ENCODE results near the gene UBE2Q1.

Gene UBE2Q1

DNA sequence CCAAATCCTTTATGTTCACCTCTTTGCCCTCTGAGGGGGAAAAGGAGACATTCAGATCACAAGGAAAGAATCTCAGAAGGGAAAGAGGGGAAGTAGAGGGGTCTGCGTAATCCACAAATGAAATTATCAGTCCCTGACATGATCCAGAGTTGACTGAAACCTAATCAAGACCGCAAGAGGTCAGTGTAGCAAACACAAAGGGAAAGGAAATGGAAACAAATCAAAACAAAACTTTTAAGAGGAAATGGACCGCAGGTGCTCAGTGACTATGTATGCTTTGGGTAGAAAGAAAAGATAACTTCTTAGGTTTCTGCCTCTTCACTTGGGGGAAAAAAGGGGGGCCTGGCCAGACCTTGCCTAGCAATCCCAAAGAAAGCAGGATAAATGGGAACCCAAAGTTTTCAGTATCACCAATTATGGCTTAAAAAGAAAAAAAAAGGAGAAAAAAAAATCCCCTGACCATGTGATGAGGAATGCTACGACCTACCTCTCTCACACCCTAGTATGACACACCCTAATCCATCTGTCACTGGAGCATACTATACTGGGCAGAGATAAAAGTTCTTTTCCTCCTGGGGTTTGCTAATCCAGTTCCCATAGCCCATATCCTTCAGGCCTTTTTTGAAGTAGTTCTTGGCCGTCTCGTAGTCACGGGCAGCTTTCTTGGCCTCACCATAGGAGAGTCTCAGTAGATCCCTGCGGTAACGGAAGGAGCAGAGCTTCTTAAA, 26.0 kb upstream of the UBE2Q1 start:
- peaks cover 100% of the 10 kb centered on the region for H3K36me3 Mint-ChIP-seq
- H3K4me1 Mint-ChIP-seq = peaks cover 9% of the 10 kb centered on the region
- H3K9me3 Mint-ChIP-seq = no peaks in the 10 kb centered on the region
- peak overlapping the region; percentile 52 for H3K27ac Mint-ChIP-seq
- no peak for ATAC-seq
- no peak for DNase-seq (ENCODE audit: low spot score in 2 of 2)
- H3K4me3 Mint-ChIP-seq = no peak overlapping the region

DNA sequence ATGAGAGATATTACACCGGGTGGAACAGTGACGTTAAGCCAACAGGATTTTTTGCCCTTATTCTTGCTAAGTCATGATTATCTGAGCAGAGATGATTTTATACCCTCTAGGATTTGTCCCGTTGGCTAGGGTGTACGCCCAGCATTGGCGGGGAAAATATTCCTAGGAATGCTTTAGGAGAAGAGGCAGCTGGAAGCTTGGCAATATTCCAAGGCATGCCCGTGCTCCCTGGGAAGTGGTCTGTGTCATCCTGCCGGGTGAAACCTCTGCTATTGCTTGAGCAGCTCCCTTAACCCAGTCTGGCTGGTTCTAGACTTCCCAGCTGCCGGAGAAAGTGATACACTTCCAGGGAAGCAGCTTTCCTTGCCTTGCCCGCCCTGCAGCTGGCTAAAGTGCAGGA, 25.3 kb upstream of the UBE2Q1 start:
- Mint-ChIP-seq H3K4me1 (peaks cover 10% of the 10 kb centered on the region), H3K9me3 (no peaks in the 10 kb centered on the region), H3K36me3 (peaks cover 100% of the 10 kb centered on the region), H3K4me3 (no peak overlapping the region), H3K27ac (peak overlapping the region; percentile 52)
- ATAC-seq (no peak), DNase-seq (ENCODE audit: low spot score in 2 of 2) (no peak)

DNA sequence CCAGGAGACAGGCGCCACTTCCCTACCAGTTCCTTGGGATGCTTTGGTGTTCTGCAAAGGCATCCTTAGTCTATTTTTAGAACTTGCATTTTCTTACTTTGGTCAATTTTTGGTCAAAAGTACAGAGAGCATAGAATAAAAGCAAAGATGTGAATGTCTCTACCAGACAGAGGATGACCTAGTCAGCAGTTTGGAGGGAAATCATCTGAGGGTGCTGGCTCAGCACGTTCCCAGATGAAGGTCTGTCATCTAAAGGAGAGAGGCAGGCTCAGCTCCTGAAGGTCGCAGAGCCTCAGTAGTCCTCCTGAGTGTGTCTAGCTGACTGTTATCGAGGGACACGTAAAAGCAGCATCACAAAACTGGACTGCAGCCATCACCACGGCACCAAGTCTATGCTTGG, 24.4 kb upstream of the UBE2Q1 start:
- peaks cover 17% of the 10 kb centered on the region for H3K4me1 Mint-ChIP-seq
- ATAC-seq (no peak), DNase-seq (ENCODE audit: low spot score in 2 of 2) (no peak)
- H3K36me3 Mint-ChIP-seq = peaks cover 98% of the 10 kb centered on the region
- H3K4me3 Mint-ChIP-seq = no peak overlapping the region
- no peaks in the 10 kb centered on the region for H3K9me3 Mint-ChIP-seq
- peak overlapping the region; percentile 52 for H3K27ac Mint-ChIP-seq

DNA sequence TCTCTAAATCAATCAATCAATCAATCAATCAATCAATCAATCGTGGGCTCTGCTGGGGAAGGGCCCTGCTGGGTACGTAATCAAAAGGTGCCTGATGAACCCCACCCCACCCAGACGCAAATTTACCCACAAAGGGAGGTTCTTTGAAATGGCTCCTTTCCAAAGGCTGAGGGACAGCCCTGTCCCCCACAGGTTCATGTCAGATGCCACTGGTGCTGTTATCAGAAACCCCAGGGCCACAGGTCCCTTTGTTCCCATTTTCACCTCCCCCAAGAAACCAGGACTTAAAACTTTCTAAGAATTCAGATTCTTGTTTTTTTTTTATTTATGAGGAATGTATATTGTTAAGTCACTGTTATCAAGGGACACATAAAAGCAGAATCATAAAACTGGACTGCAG, 23.3 kb upstream of the UBE2Q1 start:
- no peaks in the 10 kb centered on the region for H3K9me3 Mint-ChIP-seq
- no peak for DNase-seq (ENCODE audit: low spot score in 2 of 2)
- H3K36me3 Mint-ChIP-seq = peaks cover 96% of the 10 kb centered on the region
- ATAC-seq = no peak
- H3K27ac Mint-ChIP-seq = no peak overlapping the region
- no peak overlapping the region for H3K4me3 Mint-ChIP-seq
- peaks cover 17% of the 10 kb centered on the region for H3K4me1 Mint-ChIP-seq

DNA sequence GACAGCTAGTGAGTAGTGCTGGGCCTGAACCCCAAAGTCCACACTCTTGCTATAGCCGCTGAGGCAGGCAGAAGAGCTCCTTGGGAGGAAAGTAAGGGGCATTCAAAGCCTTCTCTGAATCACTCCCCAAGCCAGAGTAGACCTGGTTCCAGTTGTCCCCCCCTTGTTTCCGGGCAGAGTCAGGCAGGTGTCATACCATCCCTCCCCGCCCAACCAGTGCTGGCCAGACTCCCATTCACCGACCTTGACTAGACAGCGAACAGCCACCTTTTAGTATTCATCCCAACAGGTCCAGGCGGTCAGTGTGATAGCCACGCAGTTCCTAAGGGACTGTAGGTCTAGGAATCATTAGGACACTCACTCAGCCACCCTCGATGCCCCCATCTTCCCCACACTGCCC, 20.9 kb upstream of the UBE2Q1 start:
- Mint-ChIP-seq H3K9me3 (no peaks in the 10 kb centered on the region), H3K4me3 (no peak overlapping the region), H3K4me1 (peaks cover 15% of the 10 kb centered on the region), H3K27ac (peak overlapping the region; percentile 60), H3K36me3 (peaks cover 89% of the 10 kb centered on the region)
- ATAC-seq = no peak
- DNase-seq (ENCODE audit: low spot score in 2 of 2) = no peak

DNA sequence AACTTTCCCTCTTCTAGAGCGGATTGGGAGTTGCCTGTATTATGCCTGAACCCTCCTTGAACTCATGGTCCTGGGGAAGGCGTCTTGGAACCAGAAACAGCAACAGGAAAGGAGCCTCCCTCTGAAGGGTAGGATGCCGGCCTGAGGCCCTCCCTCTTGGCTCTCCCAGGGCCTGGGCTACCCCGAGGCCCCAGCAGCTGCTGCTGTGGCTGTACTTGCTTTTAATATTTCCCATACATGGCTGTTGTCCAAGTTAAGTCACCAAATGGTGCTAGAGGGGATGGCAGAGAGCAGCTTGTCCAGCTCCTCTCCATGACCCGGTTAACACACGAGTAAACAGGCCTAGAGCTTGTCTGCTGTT, 19.6 kb upstream of the UBE2Q1 start:
- ATAC-seq (no peak), DNase-seq (ENCODE audit: low spot score in 2 of 2) (no peak)
- Mint-ChIP-seq H3K27ac (peak overlapping the region; percentile 80), H3K4me1 (peaks cover 21% of the 10 kb centered on the region), H3K36me3 (peaks cover 75% of the 10 kb centered on the region), H3K9me3 (no peaks in the 10 kb centered on the region), H3K4me3 (no peak overlapping the region)

DNA sequence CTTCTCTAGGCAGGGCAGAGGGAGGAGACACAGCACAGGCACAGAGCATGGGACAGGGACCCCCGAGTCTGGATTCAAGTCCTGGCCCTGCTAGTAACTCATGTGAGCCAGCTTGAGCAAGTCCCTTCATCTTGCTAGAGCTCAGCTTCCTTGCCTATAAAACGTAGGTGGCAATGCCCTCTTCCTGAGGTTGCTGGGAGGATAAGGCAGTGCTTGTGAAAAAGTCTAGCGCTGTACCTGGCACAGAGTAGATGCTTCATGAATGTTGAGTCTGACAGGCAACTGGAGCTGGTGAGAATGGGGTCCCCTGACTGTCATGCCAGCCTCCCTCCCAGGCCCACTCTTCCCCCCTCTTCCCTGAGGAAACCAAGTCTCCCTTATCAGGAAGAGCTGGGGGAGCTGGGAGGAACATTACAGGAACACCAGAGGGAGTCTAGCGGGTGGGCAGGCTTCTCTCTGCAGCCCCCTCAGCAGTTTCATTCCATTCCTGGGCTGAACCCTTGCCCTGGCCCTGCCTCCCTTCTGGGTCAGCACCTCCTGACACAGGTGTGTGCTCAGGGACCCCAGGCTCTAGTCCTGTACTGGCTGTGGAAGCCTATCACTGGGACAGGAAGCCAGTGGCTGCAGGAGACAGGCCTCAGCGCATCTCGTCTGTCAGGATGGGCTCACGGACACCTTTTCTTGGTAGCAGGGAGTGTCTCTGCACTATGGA, 19.0 kb upstream of the UBE2Q1 start:
- H3K27ac Mint-ChIP-seq = peak overlapping the region; percentile 80
- H3K4me1 Mint-ChIP-seq = peaks cover 24% of the 10 kb centered on the region
- ATAC-seq = no peak

DNA sequence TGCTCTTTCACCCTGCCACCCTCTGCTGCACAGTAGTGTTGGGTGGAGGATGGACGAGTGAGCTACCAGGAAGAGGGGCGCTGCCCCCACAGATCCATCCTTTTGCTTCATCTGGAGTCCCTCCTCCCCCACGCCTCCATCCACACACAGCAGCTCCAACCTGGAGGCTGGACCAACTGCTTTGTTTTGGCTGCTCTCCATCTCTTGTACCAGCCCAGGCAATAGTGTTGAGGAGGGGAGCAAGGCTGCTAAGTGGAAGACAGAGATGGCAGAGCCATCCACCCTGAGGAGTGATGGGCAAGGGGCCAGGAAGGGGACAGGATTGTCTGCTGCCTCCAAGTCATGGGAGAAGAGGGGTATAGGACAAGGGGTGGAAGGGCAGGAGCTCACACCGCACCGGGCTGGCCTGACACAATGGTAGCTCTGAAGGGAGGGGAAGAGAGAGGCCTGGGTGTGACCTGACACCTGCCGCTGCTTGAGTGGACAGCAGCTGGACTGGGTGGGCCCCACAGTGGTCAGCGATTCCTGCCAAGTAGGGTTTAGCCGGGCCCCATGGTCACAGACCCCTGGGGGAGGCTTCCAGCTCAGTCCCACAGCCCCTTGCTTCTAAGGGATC, 17.6 kb upstream of the UBE2Q1 start:
- no peaks in the 10 kb centered on the region for H3K9me3 Mint-ChIP-seq
- no peak for DNase-seq (ENCODE audit: low spot score in 2 of 2)
- ATAC-seq = peak; percentile 19
- peak overlapping the region; percentile 76 for H3K27ac Mint-ChIP-seq
- peaks cover 24% of the 10 kb centered on the region for H3K4me1 Mint-ChIP-seq
- no peak overlapping the region for H3K4me3 Mint-ChIP-seq
- H3K36me3 Mint-ChIP-seq = peaks cover 60% of the 10 kb centered on the region

More for the DNA sequence above, 19.0 kb upstream of the UBE2Q1 start:
- Mint-ChIP-seq H3K4me3 (no peak overlapping the region), H3K9me3 (no peaks in the 10 kb centered on the region), H3K36me3 (peaks cover 70% of the 10 kb centered on the region)
- no peak for DNase-seq (ENCODE audit: low spot score in 2 of 2)

DNA sequence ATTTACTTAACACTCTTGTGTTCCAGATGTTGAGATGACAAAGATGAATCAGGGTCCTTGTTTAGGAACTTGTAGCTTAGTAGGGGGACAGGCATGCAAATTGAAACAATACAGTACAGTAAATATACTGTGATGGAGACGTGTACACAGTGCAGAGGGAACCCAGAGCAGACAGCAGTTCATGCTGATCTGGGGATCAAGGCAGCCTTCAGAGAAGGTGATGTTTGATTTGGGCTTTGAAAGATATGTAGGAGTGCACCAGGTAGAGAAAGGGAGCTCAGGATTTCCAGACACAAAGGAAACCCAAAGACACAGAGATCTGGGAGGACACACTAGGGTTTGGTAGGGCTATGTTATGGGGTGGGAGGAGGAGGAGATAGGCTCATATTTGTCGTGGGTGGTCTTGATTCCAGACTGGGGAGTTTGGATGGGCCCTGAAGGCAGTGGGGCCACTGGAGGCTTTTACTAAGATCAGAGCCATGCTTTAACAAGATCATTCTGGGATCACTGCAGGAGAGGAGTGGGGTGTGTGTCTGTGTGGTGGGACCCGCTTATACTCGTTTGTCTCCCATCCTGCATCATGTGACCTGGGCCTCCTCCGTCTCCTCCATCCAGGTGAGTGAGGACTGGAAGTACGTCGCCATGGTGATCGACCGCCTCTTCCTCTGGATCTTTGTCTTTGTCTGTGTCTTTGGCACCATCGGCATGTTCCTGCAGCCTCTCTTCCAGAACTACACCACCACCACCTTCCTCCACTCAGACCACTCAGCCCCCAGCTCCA, 16.9 kb upstream of the UBE2Q1 start:
- Mint-ChIP-seq H3K9me3 (no peaks in the 10 kb centered on the region), H3K36me3 (peaks cover 53% of the 10 kb centered on the region), H3K4me3 (no peak overlapping the region), H3K4me1 (peaks cover 24% of the 10 kb centered on the region), H3K27ac (peak overlapping the region; percentile 76)
- DNase-seq (ENCODE audit: low spot score in 2 of 2) (no peak), ATAC-seq (no peak)

DNA sequence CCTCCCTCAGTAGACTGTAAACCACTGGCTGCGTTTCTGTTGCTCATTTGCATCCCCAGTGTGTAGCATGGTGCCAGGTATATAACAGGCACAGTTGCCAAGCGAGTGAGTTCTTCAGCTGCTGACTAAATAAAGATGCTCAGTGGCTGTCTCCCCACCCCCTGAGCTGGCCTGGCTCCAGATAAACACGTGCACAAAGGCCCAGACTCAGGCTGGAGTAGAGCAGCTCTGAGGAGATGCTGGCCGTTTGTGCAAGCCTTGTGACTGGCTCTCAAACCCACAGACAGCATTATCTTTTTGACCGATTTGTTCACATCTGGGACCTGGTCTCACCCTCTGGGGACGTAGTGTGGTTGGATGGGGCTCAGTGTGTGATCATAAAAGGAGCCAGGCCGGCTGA, 16.3 kb upstream of the UBE2Q1 start:
- Mint-ChIP-seq H3K4me3 (no peak overlapping the region), H3K27ac (no peak overlapping the region), H3K9me3 (no peaks in the 10 kb centered on the region), H3K4me1 (peaks cover 24% of the 10 kb centered on the region), H3K36me3 (peaks cover 47% of the 10 kb centered on the region)
- ATAC-seq (no peak), DNase-seq (ENCODE audit: low spot score in 2 of 2) (peak in 1 of 2 donors; percentile 49)

DNA sequence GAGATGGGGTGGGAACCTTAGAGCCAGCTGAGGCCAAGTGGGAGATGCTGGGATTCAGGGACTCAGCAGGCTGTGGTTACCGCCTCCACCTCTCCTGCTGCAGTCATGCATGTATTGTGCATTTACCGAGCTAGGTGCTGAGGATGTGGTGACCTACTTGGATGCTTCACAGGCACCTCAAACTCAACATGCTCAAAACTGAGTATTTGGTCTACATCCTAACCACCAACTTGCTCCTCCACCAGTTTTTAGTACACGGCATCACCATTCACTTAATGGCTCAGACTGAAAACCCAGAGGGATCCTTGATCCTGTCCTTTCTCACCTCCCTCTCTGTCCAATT, 14.7 kb upstream of the UBE2Q1 start:
- Mint-ChIP-seq H3K27ac (no peak overlapping the region), H3K4me1 (peaks cover 19% of the 10 kb centered on the region)

DNA sequence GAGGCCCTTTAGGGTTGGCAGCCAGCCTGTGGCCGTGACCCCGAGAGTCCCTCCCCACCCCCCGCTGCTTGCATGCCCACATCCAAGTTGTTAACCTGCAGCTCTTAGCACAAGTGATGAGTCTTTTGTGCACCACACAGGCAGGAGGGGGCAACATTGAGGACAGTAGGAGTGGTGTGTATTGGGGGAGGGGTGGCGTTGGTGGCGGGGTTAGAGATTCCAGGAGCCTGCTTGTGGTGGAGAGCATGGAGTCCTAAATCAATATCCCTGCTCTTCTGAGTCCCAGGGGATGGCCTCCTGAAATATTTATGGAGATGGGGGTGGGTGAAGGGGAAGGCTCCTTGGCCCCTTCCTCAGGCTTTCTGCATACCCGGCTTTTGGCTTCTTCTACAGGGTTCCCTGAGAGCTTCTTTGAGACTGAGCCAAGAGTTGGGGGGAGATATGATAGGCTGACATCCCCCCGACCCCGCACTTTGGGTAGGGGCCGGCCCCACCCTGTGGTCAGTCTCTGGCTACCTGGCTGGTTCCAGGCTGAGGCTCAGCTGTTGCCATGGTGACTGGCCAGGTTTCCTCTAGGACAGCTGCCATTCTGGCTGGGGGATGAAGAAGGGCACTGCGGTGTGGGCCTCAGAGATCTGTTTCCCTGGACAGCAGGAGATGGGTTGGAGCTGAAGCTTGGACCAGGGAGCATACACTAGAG, 14.2 kb upstream of the UBE2Q1 start:
- H3K27ac Mint-ChIP-seq = no peak overlapping the region
- no peak for DNase-seq (ENCODE audit: low spot score in 2 of 2)
- no peak for ATAC-seq
- H3K9me3 Mint-ChIP-seq = no peaks in the 10 kb centered on the region
- peaks cover 23% of the 10 kb centered on the region for H3K4me1 Mint-ChIP-seq
- no peak overlapping the region for H3K4me3 Mint-ChIP-seq
- peaks cover 29% of the 10 kb centered on the region for H3K36me3 Mint-ChIP-seq

More for the DNA sequence above, 14.7 kb upstream of the UBE2Q1 start:
- Mint-ChIP-seq H3K9me3 (no peaks in the 10 kb centered on the region), H3K36me3 (peaks cover 31% of the 10 kb centered on the region), H3K4me3 (no peak overlapping the region)
- ATAC-seq (no peak), DNase-seq (ENCODE audit: low spot score in 2 of 2) (no peak)

DNA sequence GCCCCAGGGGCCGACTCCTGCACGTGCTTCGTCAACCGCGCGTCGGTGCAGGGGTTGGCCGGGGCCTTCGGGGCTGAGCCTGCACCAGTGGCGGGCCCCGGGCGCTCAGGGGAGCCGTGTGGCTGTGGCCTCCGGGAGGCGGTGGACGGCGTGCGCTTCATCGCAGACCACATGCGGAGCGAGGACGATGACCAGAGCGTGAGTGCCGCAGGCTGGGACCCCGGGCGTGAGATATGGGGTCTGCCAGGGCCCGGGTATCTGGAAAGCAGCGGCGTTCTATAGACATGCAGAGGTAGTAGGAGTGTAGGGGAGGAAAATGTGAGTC, 13.5 kb upstream of the UBE2Q1 start:
- peaks cover 28% of the 10 kb centered on the region for H3K4me1 Mint-ChIP-seq
- ATAC-seq (no peak), DNase-seq (ENCODE audit: low spot score in 2 of 2) (no peak)
- no peak overlapping the region for H3K4me3 Mint-ChIP-seq
- H3K9me3 Mint-ChIP-seq = no peaks in the 10 kb centered on the region
- H3K36me3 Mint-ChIP-seq = peaks cover 22% of the 10 kb centered on the region
- no peak overlapping the region for H3K27ac Mint-ChIP-seq

DNA sequence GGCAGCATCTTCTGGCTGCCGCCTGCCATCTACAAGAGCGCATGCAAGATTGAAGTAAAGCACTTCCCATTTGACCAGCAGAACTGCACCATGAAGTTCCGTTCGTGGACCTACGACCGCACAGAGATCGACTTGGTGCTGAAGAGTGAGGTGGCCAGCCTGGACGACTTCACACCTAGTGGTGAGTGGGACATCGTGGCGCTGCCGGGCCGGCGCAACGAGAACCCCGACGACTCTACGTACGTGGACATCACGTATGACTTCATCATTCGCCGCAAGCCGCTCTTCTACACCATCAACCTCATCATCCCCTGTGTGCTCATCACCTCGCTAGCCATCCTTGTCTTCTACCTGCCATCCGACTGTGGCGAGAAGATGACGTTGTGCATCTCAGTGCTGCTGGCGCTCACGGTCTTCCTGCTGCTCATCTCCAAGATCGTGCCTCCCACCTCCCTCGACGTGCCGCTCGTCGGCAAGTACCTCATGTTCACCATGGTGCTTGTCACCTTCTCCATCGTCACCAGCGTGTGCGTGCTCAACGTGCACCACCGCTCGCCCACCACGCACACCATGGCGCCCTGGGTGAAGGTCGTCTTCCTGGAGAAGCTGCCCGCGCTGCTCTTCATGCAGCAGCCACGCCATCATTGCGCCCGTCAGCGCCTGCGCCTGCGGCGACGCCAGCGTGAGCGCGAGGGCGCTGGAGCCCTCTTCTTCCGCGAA, 12.9 kb upstream of the UBE2Q1 start:
- H3K9me3 Mint-ChIP-seq = no peaks in the 10 kb centered on the region
- peaks cover 28% of the 10 kb centered on the region for H3K4me1 Mint-ChIP-seq
- no peak overlapping the region for H3K27ac Mint-ChIP-seq
- H3K4me3 Mint-ChIP-seq = no peak overlapping the region
- ATAC-seq = no peak
- peaks cover 20% of the 10 kb centered on the region for H3K36me3 Mint-ChIP-seq
- DNase-seq (ENCODE audit: low spot score in 2 of 2) = no peak
